GM12878 (cell line): Measurements from ENCODE around the gene RAD21L1.

Source experiments
- BACH1 ChIP-seq: fragments of 450-650 bp; IDR thresholded peaks from 2 replicates; pipeline ENCODE4 v1.6.1; 2017; ENCODE audit warnings: mild to moderate bottlenecking, borderline replicate concordance
- CEBPB ChIP-seq, 2 experiments: fragments of 150-350 bp in 1 of 2; IDR thresholded peaks; 2 replicates each; pipeline ENCODE4 v1.6.1; 2012 to 2014; ENCODE audit warnings: low read depth in 2 of 2, low read length in 2 of 2, borderline replicate concordance in 1 of 2, inconsistent platforms in 1 of 2
- CREB1 ChIP-seq: IDR thresholded peaks from 2 replicates; pipeline ENCODE4 v1.6.1; 2012; ENCODE audit warnings: low read depth, mild to moderate bottlenecking, inconsistent platforms
- CTCF ChIP-seq, 3 experiments: IDR thresholded peaks in 2 of 3; conservative IDR thresholded peaks in 1 of 3; 2 replicates each; pipeline ENCODE4 v1.5.1; 2011; ENCODE audit warnings: low read depth in 3 of 3, low read length in 3 of 3, mild to moderate bottlenecking in 3 of 3, control low read depth in 2 of 3, moderate library complexity in 2 of 3, inconsistent platforms in 1 of 3, mixed read lengths in 1 of 3; ENCODE audit not compliant: control insufficient read depth in 2 of 3, insufficient read depth in 1 of 3; ENCODE audit errors: extremely low read depth in 1 of 3
- GATAD2B ChIP-seq: fragments of 450-650 bp; conservative IDR thresholded peaks from 2 replicates; pipeline ENCODE4 v1.6.1; 2017; ENCODE audit warnings: low read depth, mild to moderate bottlenecking, moderate library complexity
- POLR2AphosphoS5 ChIP-seq: IDR thresholded peaks from 2 replicates; pipeline ENCODE4 v1.6.1; 2011; ENCODE audit warnings: mild to moderate bottlenecking, low read length, inconsistent platforms
- RFX5 ChIP-seq: IDR thresholded peaks from 2 replicates; pipeline ENCODE4 v1.6.1; 2011; ENCODE audit warnings: low read depth, low read length, improper control_type of control experiment
- ZNF24 ChIP-seq: fragments of 450-650 bp; IDR thresholded peaks from 2 replicates; pipeline ENCODE4 v1.6.1; 2017; ENCODE audit warnings: antibody characterized with exemption, mild to moderate bottlenecking

DNA sequence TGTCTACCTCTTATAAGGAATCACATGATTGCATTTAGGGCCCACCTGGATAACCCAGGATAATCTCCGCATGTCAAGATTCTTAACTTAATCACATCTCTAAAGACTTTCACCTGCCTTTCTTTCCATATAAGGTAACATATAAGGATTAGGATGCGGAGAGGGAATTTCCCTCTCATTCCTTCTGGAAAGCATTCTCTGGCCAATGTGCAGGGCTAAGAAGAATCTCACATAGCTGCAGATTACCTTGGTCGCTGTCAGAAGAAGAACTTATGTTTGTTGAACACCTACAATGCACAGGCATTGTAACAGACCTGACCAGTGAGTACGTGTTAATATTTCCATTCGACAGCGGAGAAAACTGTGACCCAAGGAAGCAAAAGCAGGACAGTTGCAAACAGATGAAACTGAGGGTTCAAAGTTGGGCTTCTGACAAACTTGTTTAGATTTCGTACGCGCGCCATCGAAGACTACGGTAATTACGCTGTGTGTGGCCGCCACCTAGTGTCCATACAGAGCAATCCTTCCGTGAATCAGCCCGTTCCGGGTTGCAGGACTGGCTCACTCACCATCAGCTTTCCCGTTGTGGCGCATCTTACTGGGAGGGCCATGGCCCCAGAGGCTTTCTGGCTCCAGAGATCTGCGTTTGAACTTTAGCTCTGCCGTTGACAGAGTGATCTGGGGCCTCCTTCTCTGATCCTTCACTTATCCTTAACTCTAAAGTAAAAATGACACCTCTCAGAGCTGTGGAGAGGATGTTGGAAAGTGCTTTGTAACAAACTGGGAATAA is 13.0 kb upstream of the RAD21L1 start:
- TF ChIP-seq RFX5 (no peak), POLR2AphosphoS5 (no peak), CTCF (IDR thresholded peaks at IDR 0.05 in 2 of 3, conservative IDR thresholded peaks at IDR 0.05 in 1 of 3; ENCODE audit: control insufficient read depth in 2 of 3, extremely low read depth in 1 of 3, insufficient read depth in 1 of 3, low read depth in 3 of 3, low read length in 3 of 3) (peak; percentile 76 to 89 (median 87)), GATAD2B (no peak), BACH1 (no peak), ZNF24 (no peak), CEBPB (IDR thresholded peaks at IDR 0.05; ENCODE audit: borderline replicate concordance in 1 of 2, low read depth in 2 of 2, low read length in 2 of 2) (no peak), CREB1 (no peak)
